Left lobe of liver (tissue), 2 donors: ENCODE measurements around the gene SCYGR5. TPM values are rescaled to one million over a fixed set of nuclear protein-coding genes. Genes with fewer than 3 reads are reported as not detected.
A peak's percentile ranks its signal among the peaks of the same experiment; 100 is the strongest.
"Not testable (repeated sequence)": the region's sequence is repeated elsewhere in the genome, so short reads cannot be mapped to it uniquely, and the experiment has no call there.

Experiments used
- ATAC-seq: fragments of 200-7000 bp; cut with Tn5 transposase; one replicate; pipeline ENCODE4 v1.9.1; 2020; ENCODE audit warnings: mild to moderate bottlenecking, moderate library complexity
- DNase-seq: peaks from one replicate; pipeline ENCODE4 v3.0.0-alpha.2; 2020; ENCODE audit warnings: low spot score
- total RNA-seq: library from RNA; stranded (reverse); gene quantifications from one replicate; pipeline ENCODE4 v1.2.1, GENCODE V29; 2021
- donor health status: DM: no; HTN: no; CAD: no; lungs with moderate emphysema.
- donor health status: DM: no; HTN: yes; CAD: no.

Gene SCYGR5
- not detected for total RNA-seq

DNA sequence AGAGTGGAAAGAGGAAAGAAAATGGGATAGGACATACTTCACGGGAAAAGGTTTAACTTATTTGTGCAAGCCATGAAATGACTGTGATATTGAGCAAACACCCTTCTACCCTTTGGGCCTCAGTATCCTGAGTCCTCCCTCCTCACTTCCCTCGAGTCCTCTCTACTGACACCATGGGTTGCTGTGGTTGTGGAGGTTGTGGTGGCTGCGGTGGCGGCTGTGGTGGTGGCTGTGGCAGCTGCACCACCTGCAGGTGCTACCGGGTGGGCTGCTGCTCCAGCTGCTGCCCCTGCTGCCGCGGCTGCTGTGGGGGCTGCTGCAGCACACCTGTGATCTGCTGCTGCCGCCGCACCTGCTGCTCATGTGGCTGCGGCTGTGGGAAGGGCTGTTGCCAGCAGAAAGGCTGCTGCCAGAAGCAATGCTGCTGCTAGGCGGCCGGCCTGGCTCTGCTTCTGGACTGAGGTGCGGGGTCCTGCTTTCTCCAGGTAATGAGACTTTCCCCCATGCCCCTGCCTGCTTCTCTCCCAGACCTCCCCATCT is at the start of gene SCYGR5:
SCYGR5 (plus strand) TSS at position 174 of the 540 bp plus-strand sequence; CDS start at position 174, 0 bp downstream.
- not testable (repeated sequence) for ATAC-seq, DNase-seq

- DNase-seq: no peak
- peak; percentile 47 for ATAC-seq
These were observed 49.0 kb upstream of the SCYGR5 start, which contains the start of gene SCYGR4 for GRCh38 chr2:227617316-227618230. Gene SCYGR4 (plus strand): TSS chr2:227617498. CDS start chr2:227617498, 0 bp downstream.

DNA sequence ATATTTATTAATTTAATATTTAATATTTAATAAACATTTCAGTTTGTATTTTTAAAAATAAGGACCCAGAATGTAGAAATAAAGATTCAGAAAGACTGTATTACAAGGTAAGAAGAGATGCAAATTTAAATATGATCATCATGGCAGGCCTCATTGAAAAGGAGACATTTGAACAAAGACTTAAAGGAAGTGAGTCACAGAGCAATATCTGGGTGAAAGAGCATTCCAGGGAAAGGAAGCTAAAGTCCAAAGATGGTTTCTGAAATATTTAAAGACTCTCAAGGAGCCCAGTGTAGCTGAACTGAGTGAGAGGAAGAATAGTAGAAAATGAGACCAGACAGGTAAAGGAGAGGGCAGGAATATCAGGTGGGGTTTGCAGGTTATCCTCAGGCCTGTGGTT is 43.4 kb upstream of the SCYGR5 start:
- DNase-seq (no peak), ATAC-seq (no peak)

GRCh38 chr2:227625420-227625819 is 41.2 kb upstream of the SCYGR5 start:
- no peak for ATAC-seq
- no peak for DNase-seq

DNA sequence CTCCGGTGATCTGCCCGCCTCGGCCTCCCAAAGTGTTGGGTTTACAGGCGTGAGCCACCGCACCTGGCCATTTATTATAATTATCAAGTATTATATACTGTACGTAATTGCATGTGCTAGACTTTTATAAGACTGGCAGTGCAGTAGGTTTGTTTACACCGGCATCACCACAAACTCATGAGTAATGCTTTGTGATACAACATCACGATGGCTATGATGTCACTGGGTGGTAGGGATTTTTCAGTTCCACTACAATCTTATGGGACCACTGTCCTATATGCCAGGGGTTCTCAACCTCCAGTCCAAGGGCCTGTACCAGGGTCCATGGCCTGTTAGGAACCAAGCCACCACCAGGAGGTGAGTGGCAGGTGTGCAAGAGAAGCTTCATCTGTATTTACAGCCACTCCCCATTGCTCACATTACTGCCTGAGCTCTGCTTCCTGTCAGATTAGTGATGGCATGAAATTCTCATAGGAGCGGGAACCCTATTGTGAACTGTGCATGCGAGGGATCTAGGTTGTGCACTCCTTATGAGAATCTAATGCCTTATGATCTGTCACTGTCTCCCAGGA is 39.9 kb upstream of the SCYGR5 start:
- ATAC-seq (no peak), DNase-seq (no peak)

DNA sequence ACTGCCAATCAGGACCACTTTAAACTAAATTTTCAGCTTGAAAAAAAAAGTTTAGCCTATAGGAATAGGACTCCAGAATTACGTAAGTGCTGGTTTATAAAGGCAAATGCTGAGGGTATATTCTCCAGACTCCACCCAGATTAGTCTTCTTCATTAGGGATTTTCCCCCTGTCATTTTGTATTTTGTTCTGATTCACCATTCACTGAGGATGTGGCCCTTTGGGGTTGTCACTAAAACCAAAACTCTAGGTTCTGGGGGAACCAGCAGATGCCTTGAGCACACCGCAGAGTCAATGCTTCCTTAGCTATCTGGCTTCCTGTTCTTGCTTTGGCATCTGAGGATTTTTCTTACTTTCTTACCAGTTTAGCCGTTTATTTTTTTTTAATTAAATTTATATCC is 38.8 kb upstream of the SCYGR5 start:
- no peak for DNase-seq
- ATAC-seq: no peak

DNA sequence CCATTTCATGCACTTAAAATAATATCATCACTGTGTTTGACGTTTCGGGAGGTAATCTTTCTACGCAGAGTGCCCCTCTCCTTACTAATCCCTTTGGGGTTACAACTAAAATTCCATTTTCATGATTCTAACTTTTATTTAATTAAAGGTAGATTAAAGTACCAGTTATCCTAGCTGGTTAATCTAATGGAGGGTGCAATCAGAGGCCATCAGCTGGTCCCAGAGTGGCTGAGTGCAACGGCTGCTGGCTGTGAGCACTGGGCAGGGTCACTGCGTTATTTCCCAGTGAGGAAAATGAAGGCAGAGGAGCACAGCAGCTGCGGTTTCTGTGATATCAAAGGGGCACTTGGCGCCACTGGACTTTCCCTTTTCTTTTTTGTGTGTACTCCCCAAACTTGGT is 37.2 kb upstream of the SCYGR5 start:
- ATAC-seq: no peak
- no peak for DNase-seq

GRCh38 chr2:227630322-227630721 is 36.3 kb upstream of the SCYGR5 start:
- no peak for ATAC-seq

GRCh38 chr2:227632827-227633226 is 33.8 kb upstream of the SCYGR5 start:
- no peak for DNase-seq
- ATAC-seq: no peak

More at GRCh38 chr2:227630322-227630721, 36.3 kb upstream of the SCYGR5 start:
- no peak for DNase-seq

GRCh38 chr2:227634201-227634600 is 32.4 kb upstream of the SCYGR5 start:
- no peak for ATAC-seq

DNA sequence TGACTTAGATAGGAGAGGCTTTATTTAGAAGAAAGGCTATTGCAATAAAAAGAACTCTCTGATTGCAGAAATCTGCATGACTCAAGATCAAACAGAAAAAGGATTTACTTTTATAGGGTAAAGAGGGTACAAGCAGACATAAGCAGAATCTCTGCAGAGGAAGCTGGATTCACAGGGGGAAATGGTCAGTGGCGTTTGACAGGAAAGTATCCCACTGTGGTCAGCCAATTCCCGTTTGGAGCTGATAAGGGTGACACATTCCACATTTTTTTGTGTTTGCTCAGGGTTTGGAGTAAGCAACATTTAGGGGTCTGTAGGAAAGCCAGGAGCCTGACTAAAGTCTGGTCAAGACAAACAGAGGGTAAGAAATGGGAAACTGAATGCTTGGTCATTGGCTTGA is 23.9 kb upstream of the SCYGR5 start:
- DNase-seq: no peak
- ATAC-seq: no peak

More at GRCh38 chr2:227634201-227634600, 32.4 kb upstream of the SCYGR5 start:
- no peak for DNase-seq

DNA sequence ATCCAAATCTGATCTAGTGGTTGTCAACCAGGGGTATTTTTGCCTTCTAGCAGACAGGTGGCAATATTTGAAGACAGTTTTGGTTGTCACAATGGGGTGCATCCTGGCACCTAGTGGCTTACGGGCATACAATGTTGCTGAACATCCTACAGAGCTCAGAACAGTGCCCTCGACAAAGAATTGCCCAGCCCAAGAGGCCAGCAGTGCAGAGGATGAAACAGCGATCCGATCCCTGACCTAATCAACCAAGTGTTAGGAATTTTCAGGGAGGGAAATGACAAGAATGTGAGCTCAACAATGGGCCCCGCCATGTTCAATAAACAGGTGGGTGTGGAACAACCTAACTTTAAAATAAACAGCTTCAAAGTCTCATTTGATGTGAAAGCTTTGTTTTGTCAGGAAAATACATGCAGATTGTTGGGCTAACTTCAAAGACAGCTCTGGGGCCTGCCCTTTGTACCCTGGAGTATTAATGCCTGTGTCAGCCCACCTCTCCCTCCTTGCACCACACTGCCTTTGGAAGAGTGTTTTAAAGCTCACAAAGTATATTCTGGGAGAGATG is 22.5 kb upstream of the SCYGR5 start:
- no peak for ATAC-seq
- DNase-seq: no peak

DNA sequence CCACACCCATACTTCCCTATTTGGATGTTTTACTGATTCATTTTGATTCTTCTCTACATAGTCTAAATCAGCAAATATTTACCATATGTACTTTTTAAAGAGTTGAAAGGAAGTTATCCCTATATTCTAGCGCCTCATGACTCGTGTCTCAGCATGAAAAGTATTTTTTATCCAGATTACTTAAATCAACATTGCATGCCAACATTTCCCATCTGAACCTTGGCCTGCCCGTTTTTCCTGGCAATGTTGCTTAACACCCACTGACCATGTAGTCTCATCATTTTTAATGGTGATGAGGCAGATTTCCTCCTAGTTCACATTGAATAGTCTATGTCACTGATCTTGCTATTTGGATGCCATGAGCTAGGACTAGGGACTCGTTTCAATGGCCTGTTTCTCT is 13.2 kb upstream of the SCYGR5 start:
- ATAC-seq (peak; percentile 75), DNase-seq (peak; percentile 69)

DNA sequence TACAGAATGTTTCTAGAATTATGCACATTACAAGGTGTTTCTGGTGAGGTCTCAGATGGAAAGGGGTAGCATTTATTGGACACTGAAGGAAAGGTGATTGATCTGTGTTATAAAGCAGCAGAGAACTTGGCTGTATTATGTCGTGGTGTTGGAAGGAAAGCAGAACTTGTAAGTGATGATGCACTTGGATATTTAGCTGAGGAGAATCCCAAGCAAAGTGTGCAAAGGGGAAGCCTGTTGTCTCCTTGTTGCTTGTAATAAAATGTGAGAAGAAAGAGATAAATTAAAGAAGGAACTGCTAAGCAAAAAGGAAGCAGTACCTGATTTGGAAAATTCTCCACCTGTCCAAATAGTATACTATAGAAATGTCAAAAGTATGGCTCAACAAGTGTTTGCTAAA is 12.2 kb upstream of the SCYGR5 start:
- DNase-seq: no peak
- ATAC-seq: no peak

GRCh38 chr2:227655454-227655853 is 11.2 kb upstream of the SCYGR5 start:
- peak; percentile 58 for ATAC-seq
- no peak for DNase-seq

- DNase-seq: no peak
- no peak for ATAC-seq
These were observed 9.3 kb upstream of the SCYGR5 start for GRCh38 chr2:227657199-227657845.

GRCh38 chr2:227661025-227661649 is 5.5 kb upstream of the SCYGR5 start:
- DNase-seq (no peak), ATAC-seq (no peak)

GRCh38 chr2:227661827-227662226 is 4.8 kb upstream of the SCYGR5 start:
- ATAC-seq: no peak
- no peak for DNase-seq

- no peak for ATAC-seq
- DNase-seq: no peak
These were observed 1.2 kb upstream of the SCYGR5 start for GRCh38 chr2:227665189-227665940.
